T-helper 9 cell (primary cell): ENCODE data around the gene RBP3.

Experiments used
- DNase-seq: peaks from one replicate; pipeline ENCODE4 v3.0.0-alpha.2; 2020

RBP3 gene

DNA sequence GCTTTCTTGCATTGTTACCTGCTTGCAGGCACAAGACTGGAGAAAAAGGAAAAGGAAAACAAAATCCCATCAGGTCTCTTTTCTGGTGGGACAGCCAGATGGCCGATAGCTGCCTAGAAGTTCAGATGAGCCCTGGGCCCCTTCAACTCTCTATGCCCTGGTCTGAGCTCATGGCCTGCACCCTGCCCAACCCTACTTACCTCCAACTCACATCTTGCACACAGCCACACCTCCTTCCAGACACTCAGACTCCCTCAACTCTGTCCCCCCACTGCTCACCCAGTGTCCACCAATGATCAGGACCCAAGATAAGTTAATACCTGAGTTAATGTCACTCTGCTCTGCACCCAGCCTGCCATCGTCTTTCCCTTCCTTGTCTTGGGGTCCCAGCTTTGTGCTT is 10.9 kb downstream of the RBP3 start:
- DNase-seq, result no peak

DNA sequence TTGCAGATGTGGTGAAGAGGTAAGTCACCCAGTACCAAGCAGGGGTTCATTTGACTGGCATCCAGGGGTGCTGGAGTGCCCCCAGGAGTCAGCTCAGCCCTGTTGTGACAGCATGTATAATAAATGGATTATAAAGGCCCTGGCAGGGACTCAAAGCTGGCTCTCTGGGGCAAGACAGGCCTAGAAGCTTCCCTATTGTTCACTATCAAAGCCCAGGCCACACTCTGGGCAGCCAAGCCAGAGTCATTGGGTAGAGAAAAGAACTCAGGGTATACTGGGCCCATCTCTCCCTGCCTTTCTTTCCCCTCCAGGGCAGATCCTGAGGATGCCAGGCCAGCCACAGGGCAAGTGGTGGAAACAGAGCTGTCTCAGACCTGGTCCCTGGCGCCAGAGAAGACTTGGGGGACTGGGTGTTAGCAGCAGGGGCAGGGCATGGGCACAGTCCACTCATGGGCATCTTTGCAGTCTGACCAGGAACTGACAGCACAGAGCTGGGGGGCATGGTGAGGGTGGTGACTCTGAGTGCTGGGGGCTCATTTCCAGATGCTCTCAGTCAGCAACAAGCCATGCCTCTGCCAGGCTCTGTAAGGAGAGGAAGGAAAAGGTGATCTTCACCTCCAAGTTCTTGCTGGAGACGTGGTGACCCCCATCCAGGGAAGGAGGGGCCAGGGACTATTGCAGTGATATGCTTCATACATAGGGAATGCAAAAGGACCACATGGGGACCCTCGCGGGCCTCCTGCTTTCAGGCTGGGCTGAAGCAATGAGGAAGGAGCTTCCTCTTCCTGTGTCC is 11.7 kb downstream of the RBP3 start:
- no peak for DNase-seq

DNA sequence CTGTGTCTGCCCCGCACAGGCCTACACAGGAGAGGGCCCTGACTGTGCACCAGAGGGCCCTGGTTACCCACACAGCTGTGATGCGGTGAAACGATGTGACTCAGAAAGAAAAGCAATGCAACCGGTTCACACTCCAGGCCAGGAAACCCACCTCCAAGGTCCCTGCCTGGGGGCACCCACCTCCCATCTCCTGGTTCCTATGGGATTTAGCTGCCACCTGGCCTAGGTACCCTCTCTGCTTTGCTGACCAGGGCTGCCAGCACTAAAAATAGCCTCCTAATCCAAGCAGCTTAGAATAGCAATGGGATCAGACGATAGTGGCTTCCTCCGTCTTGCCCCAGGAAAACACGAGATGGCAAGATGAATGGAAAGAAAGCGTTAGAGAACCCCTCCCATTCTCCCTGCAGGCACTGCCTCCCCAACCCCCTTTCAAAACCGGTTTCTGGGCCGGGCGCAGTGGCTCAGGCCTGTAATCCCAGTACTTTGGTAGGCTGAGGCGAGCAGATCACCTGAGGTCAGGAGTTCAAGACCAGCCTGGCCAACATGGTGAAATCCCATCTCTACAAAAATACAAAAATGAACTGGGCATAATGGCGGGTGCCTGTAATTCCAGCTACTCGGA is 12.4 kb downstream of the RBP3 start:
- no peak for DNase-seq

DNA sequence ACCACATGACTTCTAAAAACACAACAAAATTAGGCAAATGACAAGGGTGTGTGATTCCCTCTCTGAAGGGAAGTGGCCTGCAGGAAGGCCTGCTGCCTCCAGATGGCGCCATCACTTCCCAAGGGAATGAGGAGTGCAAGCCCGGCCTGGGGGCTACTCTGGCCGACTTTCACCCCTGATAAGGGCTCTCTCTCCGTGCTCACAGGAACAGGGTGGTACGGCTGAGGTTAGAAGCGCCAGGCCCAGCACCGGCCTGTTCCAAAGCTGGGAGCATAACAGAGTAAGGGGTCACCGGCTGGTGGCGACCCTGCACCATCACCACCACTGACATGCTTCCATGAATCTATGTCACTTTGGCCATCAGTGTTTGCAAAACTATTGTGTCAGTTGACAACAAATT is 13.1 kb downstream of the RBP3 start:
- no peak for DNase-seq

DNA sequence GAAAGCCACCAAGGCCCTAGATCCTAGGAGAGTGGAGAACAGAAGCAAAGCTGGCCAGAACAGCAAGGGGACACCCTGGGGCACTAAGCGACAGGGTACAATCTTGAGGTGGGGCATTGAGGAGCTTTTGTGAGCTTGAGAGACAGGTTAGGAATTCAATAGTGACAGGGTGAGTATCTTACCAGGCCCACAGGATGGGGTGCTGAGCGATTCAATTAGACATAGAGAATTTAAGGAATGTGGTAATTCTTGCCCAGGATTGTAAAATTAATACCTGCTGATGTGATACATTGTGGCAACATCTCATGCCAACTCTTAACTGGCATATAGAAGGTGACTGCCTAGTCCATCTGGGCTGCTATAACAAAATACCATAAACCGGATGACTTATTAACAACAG is 14.0 kb downstream of the RBP3 start:
- no peak for DNase-seq

DNA sequence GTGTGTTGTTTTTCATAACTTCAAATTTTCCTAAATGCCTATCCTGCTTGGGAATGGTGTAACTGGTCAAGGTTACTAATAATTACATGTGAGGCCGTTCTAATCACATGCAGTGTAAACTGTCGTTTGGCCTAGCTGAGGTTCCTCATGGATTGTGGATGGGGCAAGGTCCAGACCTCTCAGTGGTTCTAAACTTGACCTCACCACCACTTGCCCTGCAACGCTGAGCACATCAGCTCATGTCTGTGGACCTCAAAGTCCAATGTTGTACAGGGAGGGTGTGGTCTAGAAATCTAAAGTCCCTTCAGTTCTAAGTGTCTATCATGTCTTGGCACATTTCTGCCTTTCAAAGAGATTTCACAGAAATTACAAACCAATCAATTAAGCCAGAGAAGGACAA is 15.6 kb downstream of the RBP3 start:
- DNase-seq, result no peak

DNA sequence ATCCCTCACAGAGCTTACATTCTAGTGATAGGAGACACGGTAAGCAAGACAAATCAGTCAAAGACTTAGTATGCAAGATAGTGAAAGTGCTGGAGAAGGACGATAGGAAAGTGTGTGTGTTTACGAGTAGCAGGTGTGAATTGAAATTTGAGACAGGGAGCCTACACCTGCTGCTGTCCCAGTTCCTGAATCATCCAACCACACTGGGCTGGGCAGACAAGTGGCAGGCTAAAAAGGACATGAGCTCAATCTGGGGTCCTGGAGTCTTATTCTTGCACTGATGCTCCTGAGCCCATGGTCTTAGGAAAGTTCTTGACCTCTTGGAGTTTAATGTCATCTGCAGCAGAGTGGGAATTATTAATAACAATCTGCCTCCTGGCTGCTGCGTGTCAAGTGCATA is 16.2 kb downstream of the RBP3 start:
- DNase-seq, result no peak

DNA sequence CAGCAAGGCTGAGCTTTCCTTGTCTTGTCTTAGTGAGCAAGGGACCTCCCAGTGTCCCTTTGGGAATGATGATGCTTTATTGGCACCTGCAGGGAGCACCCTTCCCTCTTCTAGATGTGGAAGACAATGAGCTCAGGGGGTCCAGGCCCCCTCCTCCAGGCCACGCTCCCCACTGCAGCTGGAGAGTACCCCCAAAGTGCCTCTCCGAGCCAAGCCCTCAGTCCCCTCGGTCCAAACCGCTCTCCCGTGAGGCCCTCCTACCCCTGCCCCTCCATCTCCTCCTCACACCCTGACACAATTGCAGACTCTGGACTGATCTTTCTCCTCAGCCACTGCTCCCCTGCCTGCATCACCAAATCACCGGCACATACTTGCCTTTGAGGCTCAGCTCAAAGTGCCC is 16.7 kb downstream of the RBP3 start:
- no peak for DNase-seq

DNA sequence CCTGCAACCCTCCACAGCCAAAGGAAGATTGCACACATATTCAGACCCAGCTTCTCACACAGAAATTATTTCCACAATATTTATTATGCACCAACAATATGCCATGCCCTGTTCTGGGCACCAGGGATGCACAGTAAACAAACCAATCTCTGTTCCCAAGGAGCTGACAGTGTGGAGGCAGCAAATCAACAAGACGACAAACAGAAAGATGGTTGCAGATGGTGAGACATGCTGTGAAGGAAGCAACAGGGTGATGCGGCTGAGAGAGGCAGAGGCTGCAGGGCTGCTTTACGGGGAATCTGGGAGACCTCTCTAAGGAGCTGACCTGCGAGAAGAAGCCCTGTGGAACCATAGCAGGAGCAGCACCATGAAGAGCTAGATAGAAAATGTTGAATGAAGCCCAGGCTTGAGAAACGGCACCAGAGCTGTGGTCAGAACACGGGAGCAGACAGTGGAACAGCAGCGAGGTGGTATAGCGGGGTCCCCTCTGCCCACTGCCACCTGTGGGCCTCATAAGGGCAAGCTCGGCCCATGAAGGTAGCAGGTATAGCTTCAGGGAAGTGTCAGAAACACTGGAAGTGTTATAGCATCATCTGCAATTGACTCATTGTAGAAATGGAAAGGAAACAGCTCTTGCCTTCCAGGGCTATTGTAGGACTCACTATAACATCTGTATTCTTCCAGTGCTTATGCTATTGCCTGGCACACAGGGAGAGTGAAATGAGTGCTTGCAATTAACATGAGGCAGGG is 17.4 kb downstream of the RBP3 start:
- DNase-seq, result no peak

DNA sequence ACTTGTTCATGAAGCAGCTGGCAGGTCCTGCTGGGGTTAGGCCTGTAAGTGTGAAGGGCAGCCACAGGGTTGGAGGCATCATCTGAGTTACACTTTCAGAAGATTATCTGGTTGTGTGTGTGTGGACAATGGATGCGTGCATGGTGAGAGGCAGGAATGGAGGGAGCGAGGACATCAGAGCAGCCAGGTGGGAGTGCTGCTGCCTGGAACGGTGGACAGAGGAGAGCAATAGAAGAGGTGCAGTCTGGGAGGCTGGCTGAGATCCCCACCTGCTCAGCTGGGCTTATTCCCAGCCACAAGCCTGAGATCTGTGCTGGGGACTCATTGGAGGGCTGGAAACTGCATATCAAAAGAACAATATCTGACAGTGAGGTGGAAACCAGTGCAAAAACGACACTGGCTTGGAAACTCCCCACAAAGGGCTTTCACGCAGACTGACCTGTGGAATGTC is 18.0 kb downstream of the RBP3 start:
- no peak for DNase-seq

DNA sequence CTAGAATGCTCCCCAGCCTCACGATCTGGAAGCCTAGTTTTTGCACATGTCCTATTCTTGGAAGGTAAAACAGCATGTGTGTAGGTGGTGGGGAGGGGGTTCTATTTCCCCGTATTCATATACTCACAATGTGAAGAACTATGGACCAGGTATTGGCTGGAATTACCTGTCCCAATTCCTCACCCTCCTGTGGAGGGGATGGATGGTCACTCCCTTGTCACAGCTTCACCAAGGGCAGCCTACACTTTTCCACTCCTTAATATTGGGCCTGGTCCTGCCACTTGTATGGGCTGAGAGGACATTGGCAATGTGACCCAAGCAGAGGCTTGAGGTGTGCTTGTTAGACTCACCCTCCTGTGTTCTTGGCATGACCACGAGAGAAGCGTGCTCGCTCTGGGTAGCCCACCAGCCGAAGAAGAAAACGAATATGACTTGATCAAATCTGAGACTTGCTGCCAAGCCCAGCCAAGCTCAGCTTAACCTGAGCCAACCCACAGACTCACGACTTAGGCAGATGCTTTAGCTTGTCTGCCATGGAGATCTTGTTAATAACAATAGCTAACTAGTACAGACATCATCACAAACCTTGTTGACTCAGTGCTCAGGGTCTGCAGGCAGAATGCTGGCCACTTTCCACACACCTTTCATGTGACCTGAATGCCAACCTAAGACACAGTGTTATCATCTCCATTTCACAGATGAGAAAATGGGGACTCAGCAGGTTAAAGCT is 18.7 kb downstream of the RBP3 start:
- DNase-seq, result no peak

DNA sequence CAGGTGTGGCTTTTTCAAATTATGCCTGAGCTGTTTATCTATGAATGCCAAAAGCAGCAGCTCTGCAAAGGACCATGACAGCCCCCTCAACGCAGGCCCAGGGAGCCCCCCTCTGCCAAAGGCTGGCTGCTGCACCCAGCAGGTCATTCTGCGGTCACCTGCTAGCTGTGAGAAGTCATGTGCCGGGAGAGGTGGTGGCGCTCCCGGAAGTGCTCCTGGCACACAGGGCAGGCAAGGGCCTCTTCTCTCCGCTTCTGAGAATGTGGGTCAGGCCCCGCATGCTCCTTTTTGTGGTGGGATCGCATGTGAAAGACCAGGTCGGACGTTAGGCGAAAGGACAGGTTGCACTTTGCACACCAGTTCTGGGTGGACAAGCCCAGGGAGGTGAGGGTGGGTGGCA is 19.5 kb downstream of the RBP3 start:
- no peak for DNase-seq

DNA sequence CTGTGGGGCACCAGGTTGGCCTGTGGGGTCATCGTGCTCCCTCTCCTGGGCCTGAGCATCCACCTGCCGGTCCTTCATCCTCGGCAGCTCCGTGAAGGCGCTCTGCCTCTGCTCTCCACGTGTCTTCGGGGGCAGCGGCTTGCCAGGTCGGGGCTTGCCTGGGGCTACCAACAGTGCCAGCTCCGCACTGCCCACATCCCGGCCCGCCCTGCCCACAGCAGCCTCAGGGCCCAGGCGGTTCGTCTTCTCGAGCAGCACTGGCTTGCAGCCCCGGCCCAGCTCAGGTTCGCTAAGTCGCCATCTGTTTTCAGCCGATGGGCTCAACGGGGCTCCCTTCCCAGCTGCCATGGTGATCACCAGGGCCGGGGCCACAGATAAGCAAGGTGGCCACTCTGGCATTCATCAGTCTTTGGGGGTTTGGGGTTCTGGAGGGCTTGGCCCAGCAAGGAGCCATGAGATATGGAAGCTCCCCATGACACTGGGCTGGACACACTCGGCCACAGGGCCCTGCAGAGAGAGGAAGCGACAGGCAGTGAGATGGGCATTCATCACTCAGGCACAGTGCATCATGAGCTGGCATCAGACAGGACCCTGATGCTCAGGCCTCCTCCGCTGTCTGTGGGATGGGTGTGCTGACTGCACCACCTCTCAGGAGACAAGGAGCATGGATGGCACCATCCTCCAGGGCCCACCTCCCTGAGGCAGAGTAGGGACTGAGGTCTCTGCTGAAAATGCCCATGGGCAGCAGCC is 20.4 kb downstream of the RBP3 start:
- DNase-seq, result no peak

DNA sequence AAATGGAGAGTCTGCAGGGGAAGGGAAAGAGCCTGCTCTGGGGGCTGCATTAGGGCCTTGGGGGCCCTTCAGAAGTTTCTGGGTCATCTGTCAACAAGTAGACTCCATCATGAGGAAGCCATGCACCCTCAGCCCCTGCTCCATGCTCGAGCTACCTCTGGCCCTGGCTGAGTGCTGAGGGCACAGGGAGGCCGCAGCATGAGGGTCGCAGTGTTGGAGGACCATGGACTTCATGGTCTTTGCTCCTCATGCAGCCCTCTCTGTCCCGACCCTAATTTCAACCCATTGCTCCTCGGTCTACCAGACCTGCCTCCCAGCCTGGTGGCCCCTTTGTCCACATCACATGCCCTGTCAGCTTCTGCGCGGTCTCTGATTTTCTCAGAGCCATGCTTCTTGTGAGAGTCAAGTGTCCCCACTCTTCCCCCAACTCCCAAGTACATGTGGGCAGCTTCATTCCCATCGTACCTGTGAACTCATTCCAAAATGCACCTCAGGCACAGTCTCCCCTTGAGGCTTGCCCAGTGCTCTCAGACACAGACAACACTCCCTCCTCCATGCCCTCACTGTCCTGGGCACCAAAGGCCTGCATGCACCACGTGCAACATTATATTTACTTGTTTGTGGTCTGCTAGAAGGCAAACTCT is 21.2 kb downstream of the RBP3 start:
- no peak for DNase-seq

DNA sequence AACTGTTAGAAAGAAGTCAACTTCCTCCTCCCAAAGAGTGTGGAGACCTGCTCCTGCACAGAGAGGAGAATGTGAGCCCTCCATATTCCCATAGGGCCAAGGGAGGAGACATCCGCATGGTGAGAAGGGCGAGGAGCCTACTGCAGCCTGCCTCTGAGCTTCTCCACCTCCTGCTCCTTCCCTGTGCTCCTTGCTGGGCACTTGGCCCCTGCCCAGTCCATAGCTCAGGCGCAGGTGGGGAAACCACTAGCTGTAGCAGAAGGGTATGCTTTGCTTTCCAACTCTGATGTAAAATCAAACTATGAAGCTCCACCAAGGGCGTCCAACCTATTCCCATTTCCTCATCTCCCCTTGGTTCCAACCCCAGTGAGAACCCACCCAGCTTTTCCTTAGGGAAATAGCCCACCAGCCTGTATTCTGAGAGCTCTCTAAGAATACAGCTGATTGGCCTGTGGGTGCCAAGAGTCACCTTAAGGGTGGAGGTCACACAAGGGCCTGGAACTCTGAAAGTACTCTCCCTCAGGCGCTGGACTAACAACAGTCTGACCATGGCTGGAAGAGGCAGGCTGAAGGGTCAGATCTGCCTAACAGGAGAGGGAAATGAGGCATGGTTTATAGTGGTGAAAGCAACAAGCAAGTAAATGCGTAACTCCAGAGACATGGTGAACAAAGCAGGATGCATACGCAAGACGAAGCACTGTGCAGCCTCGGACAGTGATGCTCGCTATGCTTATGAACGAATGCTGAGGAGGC is 22.0 kb downstream of the RBP3 start:
- DNase-seq, result no peak

DNA sequence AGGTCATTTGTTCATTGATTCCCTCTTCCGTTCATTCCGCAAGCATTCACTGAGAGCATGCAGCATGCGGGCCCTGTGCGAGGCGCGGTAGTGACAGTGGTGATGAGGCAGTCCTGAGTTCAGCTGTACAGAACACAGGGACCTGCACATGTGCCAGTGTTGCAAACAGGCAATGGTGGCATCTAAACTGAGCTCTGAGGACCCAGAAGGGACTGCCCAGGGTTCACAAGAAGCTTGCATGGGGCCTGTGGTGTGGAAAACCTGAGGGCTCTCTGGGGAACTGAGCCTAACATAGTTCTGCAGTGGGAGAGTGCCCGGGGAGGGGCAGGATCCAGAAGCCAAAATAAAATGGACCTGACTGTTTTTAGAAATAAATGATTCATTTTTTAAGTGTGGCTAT is 22.7 kb downstream of the RBP3 start:
- no peak for DNase-seq

DNA sequence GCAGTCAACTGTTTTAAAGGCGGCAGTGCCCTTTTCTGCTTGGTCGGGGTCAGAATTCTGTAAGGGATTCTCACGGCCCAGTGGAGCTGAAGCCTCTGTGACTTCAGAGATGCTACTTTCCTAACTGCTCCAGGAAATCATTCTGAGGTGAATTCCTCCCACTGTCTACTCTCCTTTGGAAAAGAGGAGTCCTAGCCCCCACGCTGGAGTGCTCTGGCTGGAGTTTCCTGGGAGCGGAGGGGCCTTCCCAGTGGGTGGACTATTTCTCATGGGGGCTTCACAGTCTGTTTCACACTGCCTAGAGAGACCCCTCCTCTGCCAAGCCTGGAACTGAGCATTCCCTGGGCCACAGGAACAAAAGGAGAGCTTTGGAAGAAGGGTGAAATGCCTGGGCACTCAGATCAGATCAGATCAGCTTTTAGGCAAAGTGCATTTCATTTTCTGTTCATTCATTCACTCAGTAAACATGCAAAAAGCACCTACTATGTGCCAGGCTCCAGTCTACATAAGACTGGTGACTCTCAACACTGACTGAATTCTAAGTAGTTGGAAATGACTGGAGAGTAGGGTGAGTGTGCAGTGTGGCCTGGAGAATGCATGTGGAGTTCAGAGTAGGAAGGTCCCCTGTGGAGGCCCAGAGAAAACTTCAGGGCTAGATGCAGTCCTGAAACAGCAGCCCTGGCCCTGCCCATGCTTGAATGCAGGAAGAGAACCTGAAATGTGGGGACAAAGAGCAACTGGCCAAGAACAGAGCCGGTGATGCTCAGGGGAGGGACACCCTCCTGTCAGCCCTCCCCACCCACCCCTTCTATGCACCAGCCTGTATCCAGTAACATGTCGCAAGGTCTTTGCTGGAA is 23.7 kb downstream of the RBP3 start:
- no peak for DNase-seq

DNA sequence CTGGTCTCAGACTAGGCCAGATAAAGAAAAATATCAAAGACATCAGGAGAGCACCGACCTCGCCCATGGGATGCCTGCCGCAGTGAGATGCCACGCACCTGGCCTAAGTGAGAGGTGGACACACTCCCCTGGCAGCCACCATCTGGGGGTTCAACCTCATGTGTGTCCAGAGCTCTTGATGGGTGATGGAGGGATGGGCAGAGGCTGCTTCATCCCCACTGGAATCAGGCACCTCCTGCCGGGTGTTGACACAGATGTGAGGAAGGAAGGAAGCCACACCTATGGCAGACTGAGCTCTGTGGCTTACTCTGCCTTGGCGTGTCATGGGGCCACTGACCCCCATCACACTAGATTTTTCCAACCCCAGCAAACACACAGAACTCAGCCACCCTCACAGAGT is 24.6 kb downstream of the RBP3 start:
- no peak for DNase-seq

DNA sequence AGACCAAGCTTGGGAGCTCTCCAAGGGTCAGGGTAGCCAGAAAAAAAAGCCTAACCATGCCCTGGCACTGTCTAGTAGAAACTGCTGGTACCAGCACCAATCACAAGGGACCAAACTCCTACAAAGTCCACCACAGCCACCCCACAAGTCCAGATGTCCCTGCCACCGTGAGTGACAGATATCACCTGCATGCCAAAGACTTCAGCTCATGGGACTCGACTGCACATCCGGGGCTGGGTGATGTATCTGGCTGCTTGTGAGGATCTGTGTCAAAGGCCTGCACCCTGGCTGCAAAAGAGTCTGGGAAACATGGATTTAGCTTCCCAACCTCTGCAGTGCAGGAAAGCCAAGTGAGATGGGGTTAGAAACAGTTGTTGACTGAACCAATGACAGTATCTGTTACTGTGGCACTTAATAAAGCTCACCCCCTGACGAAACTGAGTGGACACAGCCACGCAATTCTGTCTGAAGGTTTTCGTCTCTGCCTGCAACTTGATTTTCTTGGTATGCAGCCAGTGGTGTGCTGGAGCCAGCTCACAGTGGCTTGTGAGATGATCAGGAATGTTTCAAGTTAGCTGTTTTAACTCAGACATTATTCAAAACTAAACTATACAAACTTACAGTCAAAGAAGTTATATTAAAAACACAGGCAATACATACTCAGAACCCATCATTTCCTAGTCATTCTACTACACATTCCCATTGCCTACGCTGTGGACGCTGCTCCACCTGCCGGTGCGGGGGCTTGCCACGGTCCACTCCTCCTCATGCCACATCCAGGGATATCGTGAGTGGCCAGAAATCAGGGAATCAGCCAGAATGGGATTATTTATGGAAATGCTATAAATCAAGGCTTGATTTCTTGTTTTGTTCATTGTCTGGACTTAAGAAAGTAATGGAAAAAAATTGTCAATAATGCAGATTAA is 26.7 kb downstream of the RBP3 start:
- no peak for DNase-seq
